Kidney glomerular epithelial cell (primary cell): ENCODE measurements around the gene SV2B.
"Not testable (repeated sequence)": the region's sequence is repeated elsewhere in the genome, so short reads cannot be mapped to it uniquely, and the experiment has no call there.

Experiments used
- DNase-seq: peaks from one replicate; lab custom pipeline; 2025; lab: John Stamatoyannopoulos, UW

The SV2B gene

GRCh38 chr15:91099995-91100813, at the start of gene SV2B:
Gene SV2B, plus strand, starts transcription at chr15:91100257. Its CDS starts 126,007 bp downstream, at chr15:91226264.
- DNase-seq = peak; percentile 7

GRCh38 chr15:91051248-91051647, 48.8 kb upstream of the SV2B start:
- no peak for DNase-seq

GRCh38 chr15:91054816-91055215, 45.2 kb upstream of the SV2B start:
- no peak for DNase-seq

GRCh38 chr15:91055548-91056331, 44.3 kb upstream of the SV2B start:
- peak; percentile 73 for DNase-seq

GRCh38 chr15:91061230-91061629, 38.8 kb upstream of the SV2B start:
- no peak for DNase-seq

- DNase-seq = no peak
Observed at GRCh38 chr15:91061997-91062396, 38.1 kb upstream of the SV2B start.

GRCh38 chr15:91065505-91065904, 34.6 kb upstream of the SV2B start:
- no peak for DNase-seq

GRCh38 chr15:91067036-91067435, 33.0 kb upstream of the SV2B start:
- DNase-seq = no peak

- no peak for DNase-seq
Observed at GRCh38 chr15:91068436-91068835, 31.6 kb upstream of the SV2B start.

GRCh38 chr15:91068966-91069365, 31.1 kb upstream of the SV2B start:
- DNase-seq = no peak

- no peak for DNase-seq
Observed at GRCh38 chr15:91070872-91071271, 29.2 kb upstream of the SV2B start.

- DNase-seq = no peak
Observed at GRCh38 chr15:91072161-91072560, 27.9 kb upstream of the SV2B start.

GRCh38 chr15:91073077-91073476, 27.0 kb upstream of the SV2B start:
- no peak for DNase-seq

- no peak for DNase-seq
Observed at GRCh38 chr15:91073768-91074167, 26.3 kb upstream of the SV2B start.

- no peak for DNase-seq
Observed at GRCh38 chr15:91075739-91076138, 24.3 kb upstream of the SV2B start.

- DNase-seq = no peak
Observed at GRCh38 chr15:91077029-91077428, 23.0 kb upstream of the SV2B start.

GRCh38 chr15:91093866-91094265, 6.2 kb upstream of the SV2B start:
- DNase-seq = not testable (repeated sequence)

GRCh38 chr15:91098451-91098850, 1.6 kb upstream of the SV2B start:
- no peak for DNase-seq

GRCh38 chr15:91099616-91099994, 452 bp upstream of the SV2B start:
- DNase-seq = no peak

- DNase-seq = peak; percentile 6
Observed at GRCh38 chr15:91100814-91101607, 954 bp downstream of the SV2B start.

- DNase-seq = no peak
Observed at GRCh38 chr15:91101608-91101920, 1.5 kb downstream of the SV2B start.

- no peak for DNase-seq
Observed at GRCh38 chr15:91102546-91103330, 2.7 kb downstream of the SV2B start.
